ENCODE data around the gene UBE2J1.

UBE2J1 gene

GRCh38 chr6:89287351-89288028 is 65.0 kb downstream of the UBE2J1 start:
- H3K4me1 ChIP-seq (ENCODE audit: control insufficient read depth, insufficient read depth, low read length), result no peaks in the 10 kb centered on the region
- POLR2A ChIA-PET, result no interaction called here
- no peak for TF ChIP-seq ZNF19 (tag by site-specific recombination; IDR thresholded peaks at IDR 0.05; ENCODE audit: low read depth)
- no peak for TF ChIP-seq ZNF2 (tag by site-specific recombination; IDR thresholded peaks at IDR 0.05)
- TF ChIP-seq ZNF335 (tag by site-specific recombination; conservative IDR thresholded peaks at IDR 0.05), result no peak
- no peak for TF ChIP-seq ZNF140 (tag by site-specific recombination; IDR thresholded peaks at IDR 0.05)
- TF ChIP-seq ZNF175 (tag by site-specific recombination; IDR thresholded peaks at IDR 0.05), result no peak
- no peak for TF ChIP-seq ZNF146 (tag by site-specific recombination; IDR thresholded peaks at IDR 0.05)
- no peak for TF ChIP-seq ATF2 (tag by site-specific recombination; IDR thresholded peaks at IDR 0.05; ENCODE audit: low read depth)
- no peak for TF ChIP-seq ZNF354C (tag by site-specific recombination; IDR thresholded peaks at IDR 0.05; ENCODE audit: borderline replicate concordance, low read depth)
- TF ChIP-seq ZNF544 (tag by site-specific recombination; IDR thresholded peaks at IDR 0.05), result no peak
- TF ChIP-seq ZNF488 (tag by site-specific recombination; IDR thresholded peaks at IDR 0.05), result no peak
- no peak for TF ChIP-seq KLF10 (tag by site-specific recombination; IDR thresholded peaks at IDR 0.05)
- no peak for TF ChIP-seq ZNF639 (tag by site-specific recombination; IDR thresholded peaks at IDR 0.05)
- TF ChIP-seq ZBTB48 (tag by site-specific recombination; IDR thresholded peaks at IDR 0.05), result no peak
- no peak for TF ChIP-seq ZNF16 (tag by site-specific recombination; IDR thresholded peaks at IDR 0.05; ENCODE audit: low read depth)
- TF ChIP-seq ZNF121 (tag by site-specific recombination; IDR thresholded peaks at IDR 0.05), result no peak
- TF ChIP-seq ZNF132 (tag by site-specific recombination; IDR thresholded peaks at IDR 0.05; ENCODE audit: borderline replicate concordance), result no peak
- TF ChIP-seq PRDM2 (tag by site-specific recombination; IDR thresholded peaks at IDR 0.05; ENCODE audit: borderline replicate concordance), result no peak
- no peak for TF ChIP-seq ZNF701 (tag by site-specific recombination; IDR thresholded peaks at IDR 0.05)
- CTCF ChIA-PET, result interaction anchor here (0.5 to 1.4 kb wide), 4 partner anchors 8 to 34 kb away, joined by 4 to 5 read pairs (median 4); no protein-coding TSS in a partner anchor
- no peak overlapping the region for H3K27ac ChIP-seq (ENCODE audit: extremely low read depth, low read depth, low read length)
- no peaks in the 10 kb centered on the region for H3K9me3 ChIP-seq (ENCODE audit: control insufficient read depth, insufficient read depth, low read depth, low read length)
- no peak overlapping the region for H3K4me3 ChIP-seq (ENCODE audit: low read depth, low read length)
- no peaks in the 10 kb centered on the region for H3K36me3 ChIP-seq (ENCODE audit: control insufficient read depth in 2 of 2, insufficient read depth in 1 of 2, low read length in 2 of 2)

Data from HEK293 (cell line).